ENCODE measurements around the gene TMEM61. TPM values are rescaled to one million over a fixed set of nuclear protein-coding genes. Genes with fewer than 3 reads are reported as not detected.

The TMEM61 gene
- total RNA-seq, 4 donors from 2014 or later, result 6.6 to 13.9 (median 9.3) TPM

- H3K4me1 ChIP-seq, result peaks cover 0 to 11% (median 0%) of the 10 kb centered on the region in 4 donors
- H3K4me3 ChIP-seq, result no peak overlapping the region
- H3K9me3 ChIP-seq, result no peaks in the 10 kb centered on the region
- DNase-seq, result peak in 1 of 3 donors; percentile 71
- H3K36me3 ChIP-seq, result no peaks in the 10 kb centered on the region
- no peak overlapping the region for H3K27ac ChIP-seq
- no peak for TF ChIP-seq CTCF (IDR thresholded peaks at IDR 0.05)
- TF ChIP-seq POLR2A (IDR thresholded peaks at IDR 0.05), result no peak
- no peaks in the 10 kb centered on the region for H3K27me3 ChIP-seq
Measured at GRCh38 chr1:54977533-54978297, 2.7 kb upstream of the TMEM61 start.

GRCh38 chr1:54978528-54979326, 1.7 kb upstream of the TMEM61 start:
- peaks cover 0 to 11% (median 0%) of the 10 kb centered on the region in 4 donors for H3K4me1 ChIP-seq
- peak in 1 of 3 donors; percentile 36 for DNase-seq
- no peak for TF ChIP-seq CTCF (IDR thresholded peaks at IDR 0.05)
- TF ChIP-seq POLR2A (IDR thresholded peaks at IDR 0.05), result no peak
- H3K27me3 ChIP-seq, result no peaks in the 10 kb centered on the region
- no peaks in the 10 kb centered on the region for H3K36me3 ChIP-seq
- H3K9me3 ChIP-seq, result no peaks in the 10 kb centered on the region
- H3K4me3 ChIP-seq, result no peak overlapping the region
- H3K27ac ChIP-seq, result no peak overlapping the region

- peaks cover 0 to 11% (median 0%) of the 10 kb centered on the region in 4 donors for H3K4me1 ChIP-seq
- TF ChIP-seq POLR2A (IDR thresholded peaks at IDR 0.05) (no peak), CTCF (IDR thresholded peaks at IDR 0.05) (no peak)
- no peaks in the 10 kb centered on the region for H3K36me3 ChIP-seq
- DNase-seq, result peak in 1 of 3 donors; percentile 37
- no peak overlapping the region for H3K4me3 ChIP-seq
- no peaks in the 10 kb centered on the region for H3K9me3 ChIP-seq
- no peaks in the 10 kb centered on the region for H3K27me3 ChIP-seq
- no peak overlapping the region for H3K27ac ChIP-seq
Measured at GRCh38 chr1:54979327-54979891, 1.0 kb upstream of the TMEM61 start.

GRCh38 chr1:54980046-54980527, 341 bp upstream of the TMEM61 start:
- H3K36me3 ChIP-seq, result no peaks in the 10 kb centered on the region
- no peaks in the 10 kb centered on the region for H3K27me3 ChIP-seq
- no peaks in the 10 kb centered on the region for H3K9me3 ChIP-seq
- peaks cover 0 to 11% (median 0%) of the 10 kb centered on the region in 4 donors for H3K4me1 ChIP-seq
- TF ChIP-seq CTCF (IDR thresholded peaks at IDR 0.05) (no peak), POLR2A (IDR thresholded peaks at IDR 0.05) (no peak)
- peak overlapping the region in 3 of 4 donors; percentile 43 to 67 (median 66) for H3K27ac ChIP-seq
- H3K4me3 ChIP-seq, result peak overlapping the region in 3 of 4 donors; percentile 22 to 68 (median 63)
- DNase-seq, result no peak

GRCh38 chr1:54981466-54981865, 1.0 kb downstream of the TMEM61 start:
- Histone ChIP-seq H3K4me1 (peaks cover 0 to 11% (median 0%) of the 10 kb centered on the region in 4 donors), H3K27ac (peak overlapping the region in 2 of 4 donors; percentile 66 to 67), H3K9me3 (no peaks in the 10 kb centered on the region), H3K4me3 (peak overlapping the region in 2 of 4 donors; percentile 63 to 68), H3K27me3 (no peaks in the 10 kb centered on the region), H3K36me3 (no peaks in the 10 kb centered on the region)
- no peak for TF ChIP-seq POLR2A (IDR thresholded peaks at IDR 0.05)
- no peak for TF ChIP-seq CTCF (IDR thresholded peaks at IDR 0.05)
- DNase-seq, result peak in 1 of 3 donors; percentile 15
